Pancreas (tissue), 10 donors: ENCODE data around the gene DENND2A. TPM values are rescaled to one million over a fixed set of nuclear protein-coding genes. Genes with fewer than 3 reads are reported as not detected.
"Not testable (repeated sequence)": the region's sequence is repeated elsewhere in the genome, so short reads cannot be mapped to it uniquely, and the experiment has no call there.

Source experiments
- ATAC-seq, 4 donors: fragments of 200-7000 bp; cut with Tn5 transposase; one replicate each; pipeline versions ENCODE4 v1.8.0 to v1.9.1; 2020; ENCODE audit warnings: mild to moderate bottlenecking in 4 of 4, moderate library complexity in 4 of 4
- DNase-seq, 6 donors: peaks; one replicate each; pipeline ENCODE4 v3.0.0-alpha.2; 2020
- FAIRE-seq: peaks from 2 replicates; lab custom pipeline; 2012; peaks lifted over from hg19 to GRCh38; lab: Jason Lieb, UNC
- H3K27ac ChIP-seq, 4 donors: fragments of 200-600 bp; sonication (generic); 1 replicate in 3 of 4; 2 replicates in 1 of 4; pipeline versions ENCODE4 v1.5.0 to v1.8.0; 2020
- H3K27me3 ChIP-seq, 4 donors: fragments of 200-600 bp; one replicate each; pipeline ENCODE4 v1.8.0; 2021
- H3K36me3 ChIP-seq, 3 donors: fragments of 200-600 bp; sonication (generic) in 1 of 3; one replicate each; pipeline versions ENCODE4 v1.5.0 to v1.8.0; 2020 to 2021
- H3K4me1 ChIP-seq, 3 donors: fragments of 200-600 bp; one replicate each; pipeline ENCODE4 v1.8.0; 2021
- H3K4me3 ChIP-seq, 4 donors: fragments of 200-600 bp; sonication (generic) in 2 of 4; one replicate each; pipeline versions ENCODE4 v1.5.0 to v1.8.0; 2020 to 2021
- H3K9me3 ChIP-seq, 4 donors: fragments of 200-600 bp; one replicate each; pipeline ENCODE4 v1.8.0; 2021
- CTCF ChIP-seq, 4 donors: fragments of 200-600 bp; sonication (generic) in 3 of 4; IDR thresholded peaks; one replicate each; pipeline versions ENCODE4 v1.5.0 to v1.8.0; 2021; ENCODE audit warnings: antibody characterized with exemption in 4 of 4
- WGBS, 2 donors: extraction: QIAGEN DNeasy Blood & Tissue Kit; methylation state at CpG; one replicate each; pipeline ENCODE4 v1.1.7; 2013; 5-methylcytosine and 5-hydroxymethylcytosine counted together
- intact Hi-C, 3 donors: fragments of 100-400 bp; cut with DNase I; formaldehyde crosslinking; loops; one replicate each; pipeline versions ENCODE4 v1.11.1 to v1.14.2; 2022
- polyA plus RNA-seq, 2 donors: library from polyadenylated mRNA; stranded (reverse); fragments of 200-250 nt; gene quantifications; one replicate each; pipeline ENCODE4 v1.2.3, GENCODE V29; 2013
- total RNA-seq, 6 donors: library from RNA; stranded (reverse); fragmentation: NEBNext Ultra II Directional in 4 of 6; extraction: Animal tissue kit (Norgen Biotek cat#: 25700) in 4 of 6; gene quantifications; one replicate each; pipeline versions ENCODE4 v1.2.1 to v1.2.4, GENCODE V29; 2021 to 2023
- donor health status: healthy with polysubstance abuse.
- donor health status: DM: no; HTN: no; CAD: no; lungs with moderate emphysema.
- donor health status: DM: no; HTN: no; CAD: no.
- donor health status: control.
- donor health status: control.
- donor health status: Bipolar disorder and iron deficiency.
- donor health status: DM: yes; HTN: yes; CAD: no.
- donor health status: DM: no; HTN: no; CAD: no.
- donor health status: DM: no; HTN: no; CAD: no.
- donor health status: DM: yes; HTN: yes; CAD: no.

Gene DENND2A
- total and polyA plus RNA-seq, 8 donors, result 1.1 to 5.0 (median 1.8) TPM

- WGBS, 2 donors, result 79 to 91% methylated on average over 3 of the region's 3 CpGs
- H3K36me3 ChIP-seq, result peaks cover 0 to 6% (median 0%) of the 10 kb centered on the region in 3 donors
- no peak overlapping the region for H3K27ac ChIP-seq
- DNase-seq (no peak), ATAC-seq (no peak), FAIRE-seq (no peak)
- peaks cover 0 to 7% (median 0%) of the 10 kb centered on the region in 3 donors for H3K4me1 ChIP-seq
- no peaks in the 10 kb centered on the region for H3K9me3 ChIP-seq
- H3K4me3 ChIP-seq, result no peak overlapping the region
- TF ChIP-seq CTCF (IDR thresholded peaks at IDR 0.05), result no peak
- H3K27me3 ChIP-seq, result no peaks in the 10 kb centered on the region
- intact Hi-C loops, result no loop called here
Measured at GRCh38 chr7:140677496-140677895, 36.9 kb upstream of the DENND2A start.

- H3K4me1 ChIP-seq, H3K27ac ChIP-seq, DNase-seq, H3K27me3 ChIP-seq, FAIRE-seq, H3K9me3 ChIP-seq, H3K4me3 ChIP-seq, ATAC-seq, intact Hi-C loops, H3K36me3 ChIP-seq: not testable (repeated sequence)
- 91 to 94% methylated on average over 11 of the region's 11 CpGs for WGBS, 2 donors
Measured at GRCh38 chr7:140676956-140677355, 36.3 kb upstream of the DENND2A start.

GRCh38 chr7:140676306-140676705 is 35.7 kb upstream of the DENND2A start:
- Histone ChIP-seq H3K27me3 (no peaks in the 10 kb centered on the region), H3K4me3 (no peak overlapping the region), H3K27ac (no peak overlapping the region), H3K36me3 (no peaks in the 10 kb centered on the region), H3K9me3 (no peaks in the 10 kb centered on the region), H3K4me1 (peaks cover 0 to 7% (median 0%) of the 10 kb centered on the region in 3 donors)
- DNase-seq (no peak), ATAC-seq (no peak), FAIRE-seq (no peak)
- no peak for TF ChIP-seq CTCF (IDR thresholded peaks at IDR 0.05)
- intact Hi-C loops, result no loop called here
- 87 to 91% methylated on average over 3 of the region's 3 CpGs for WGBS, 2 donors

DNA sequence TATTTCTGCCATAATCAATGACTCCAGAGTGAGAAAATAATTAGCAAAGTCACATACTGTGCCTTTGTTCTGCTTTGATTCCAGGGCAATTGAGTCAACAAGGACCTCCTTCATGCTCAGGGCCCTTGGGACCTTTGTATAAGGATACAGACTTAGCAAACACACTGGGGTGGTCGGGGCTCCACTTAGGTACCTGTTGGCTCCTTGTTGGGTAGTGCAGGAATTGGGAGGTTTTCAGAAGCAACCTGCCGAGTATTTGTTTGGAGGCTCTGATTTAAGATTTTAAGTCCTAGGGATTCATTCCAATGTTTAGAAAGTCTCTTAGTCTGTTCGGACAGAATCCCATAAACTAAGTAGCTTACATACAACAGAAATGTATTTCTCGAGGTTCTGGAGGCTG is 35.1 kb upstream of the DENND2A start:
- no peaks in the 10 kb centered on the region for H3K36me3 ChIP-seq
- ATAC-seq, result no peak
- FAIRE-seq, result no peak
- no peaks in the 10 kb centered on the region for H3K9me3 ChIP-seq
- H3K27me3 ChIP-seq, result no peaks in the 10 kb centered on the region
- no peak for DNase-seq
- H3K4me1 ChIP-seq, result peaks cover 0 to 7% (median 0%) of the 10 kb centered on the region in 3 donors
- H3K27ac ChIP-seq, result no peak overlapping the region
- intact Hi-C loops, result no loop called here
- H3K4me3 ChIP-seq, result no peak overlapping the region
- TF ChIP-seq CTCF (IDR thresholded peaks at IDR 0.05), result no peak
- WGBS, 2 donors, result 83 to 88% methylated on average over 4 of the region's 4 CpGs

DNA sequence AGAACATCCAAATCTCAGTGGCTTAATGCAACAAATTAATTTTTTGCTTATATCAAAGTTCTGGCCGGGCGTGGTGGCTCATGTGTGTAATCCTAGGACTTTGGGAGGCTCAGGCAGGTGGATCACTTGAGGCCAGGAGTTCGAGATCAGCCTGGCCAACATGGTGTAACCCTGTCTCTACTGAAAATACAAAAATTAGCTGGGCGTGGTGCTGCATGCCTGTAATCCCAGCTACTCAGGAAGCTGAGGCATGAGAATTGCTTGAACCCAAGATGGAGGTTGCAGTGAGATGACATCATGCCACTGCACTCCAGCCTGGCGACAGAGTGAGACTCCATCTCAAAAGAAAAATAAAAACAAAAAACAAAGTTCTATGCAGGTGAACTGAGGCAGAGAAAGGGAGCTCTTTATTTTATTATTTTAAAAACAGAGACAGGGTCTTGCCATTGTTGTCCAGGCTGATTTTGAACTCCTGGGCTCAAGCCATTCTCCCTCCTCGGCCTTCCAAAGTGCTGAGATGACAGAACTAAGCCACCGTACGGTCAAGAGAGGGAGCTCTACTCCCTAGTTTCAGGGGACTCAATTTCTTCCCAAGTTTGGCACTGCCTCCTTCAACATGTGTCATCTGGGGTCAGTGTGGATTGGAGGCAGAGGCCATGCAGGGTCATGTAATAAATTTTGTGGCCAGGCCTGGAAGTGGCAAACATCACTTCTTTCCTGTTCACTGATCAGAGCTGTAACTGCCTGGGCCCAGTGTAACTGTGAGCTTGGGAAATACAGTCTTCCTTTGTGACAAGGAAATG is 34.5 kb upstream of the DENND2A start:
- no peak overlapping the region for H3K27ac ChIP-seq
- H3K4me1 ChIP-seq, result peaks cover 0 to 7% (median 0%) of the 10 kb centered on the region in 3 donors
- no peaks in the 10 kb centered on the region for H3K27me3 ChIP-seq
- H3K36me3 ChIP-seq, result no peaks in the 10 kb centered on the region
- intact Hi-C loops, result no loop called here
- FAIRE-seq (no peak), ATAC-seq (peak in 3 of 4 donors; percentile 5 to 43 (median 23)), DNase-seq (peak in 1 of 6 donors; percentile 13)
- 66 to 71% methylated on average over 8 of the region's 8 CpGs for WGBS, 2 donors
- no peak overlapping the region for H3K4me3 ChIP-seq
- H3K9me3 ChIP-seq, result no peaks in the 10 kb centered on the region
- TF ChIP-seq CTCF (IDR thresholded peaks at IDR 0.05), result no peak
